ENCODE results near the gene ZNF746. TPM values are rescaled to one million over a fixed set of nuclear protein-coding genes. Genes with fewer than 3 reads are reported as not detected.
A peak's percentile ranks its signal among the peaks of the same experiment; 100 is the strongest.

The ZNF746 gene
- total and polyA plus RNA-seq, 12 donors = 5.7 to 32.2 (median 16.3) TPM

- no peak for DNase-seq
- Histone ChIP-seq H3K27me3 (no peaks in the 10 kb centered on the region), H3K9me3 (replicated peaks in 1 of 3) (no peaks in the 10 kb centered on the region), H3K4me3 (no peak overlapping the region), H3K4me1 (replicated peaks in 1 of 2) (peaks cover 13 to 21% of the 10 kb centered on the region in 2 donors), H3K36me3 (replicated peaks in 1 of 2) (peaks cover 0 to 46% of the 10 kb centered on the region in 2 donors), H3K27ac (no peak overlapping the region)
- TF ChIP-seq POLR2A (IDR thresholded peaks at IDR 0.05) (no peak), CTCF (IDR thresholded peaks at IDR 0.05) (no peak)
- intact Hi-C loops (cut with DNase I) = loop anchor here in 1 of 2 donors (10.0 kb wide), 1 partner anchor 131 kb away; no protein-coding TSS in a partner anchor
- 85 to 96% (median 94%) methylated on average over 8 to 9 of the region's 9 CpGs for WGBS, 4 donors
Observed at GRCh38 chr7:149493366-149493765, 4.2 kb downstream of the ZNF746 start.

- H3K9me3 ChIP-seq (replicated peaks in 1 of 3) = no peaks in the 10 kb centered on the region
- peaks cover 0 to 69% of the 10 kb centered on the region in 2 donors for H3K36me3 ChIP-seq (replicated peaks in 1 of 2)
- peaks cover 5 to 7% of the 10 kb centered on the region in 2 donors for H3K4me1 ChIP-seq (replicated peaks in 1 of 2)
- H3K4me3 ChIP-seq = no peak overlapping the region
- intact Hi-C loops (cut with DNase I) = loop anchor here in 1 of 2 donors (10.0 kb wide), 1 partner anchor 135 kb away; no protein-coding TSS in a partner anchor
- DNase-seq = no peak
- no peak for TF ChIP-seq CTCF (IDR thresholded peaks at IDR 0.05)
- no peak for TF ChIP-seq POLR2A (IDR thresholded peaks at IDR 0.05)
- H3K27me3 ChIP-seq = no peaks in the 10 kb centered on the region
- WGBS, 4 donors = 87 to 94% (median 89%) methylated on average over 15 of the region's 15 CpGs
- H3K27ac ChIP-seq = no peak overlapping the region
Observed at GRCh38 chr7:149490083-149490760, 7.4 kb downstream of the ZNF746 start.

- Histone ChIP-seq H3K36me3 (replicated peaks in 1 of 2) (peaks cover 0 to 69% of the 10 kb centered on the region in 2 donors), H3K27ac (no peak overlapping the region), H3K4me1 (replicated peaks in 1 of 2) (no peaks in the 10 kb centered on the region), H3K27me3 (no peaks in the 10 kb centered on the region), H3K4me3 (no peak overlapping the region), H3K9me3 (replicated peaks in 1 of 3) (no peaks in the 10 kb centered on the region)
- intact Hi-C loops (cut with DNase I) = loop anchor here in 1 of 2 donors (10.0 kb wide), 1 partner anchor 135 kb away; no protein-coding TSS in a partner anchor
- 83 to 90% (median 87%) methylated on average over 15 of the region's 15 CpGs for WGBS, 4 donors
- DNase-seq = no peak
- TF ChIP-seq CTCF (IDR thresholded peaks at IDR 0.05) (peak in 1 of 6 experiments; percentile 12), POLR2A (IDR thresholded peaks at IDR 0.05) (no peak)
Observed at GRCh38 chr7:149489391-149490024, 8.1 kb downstream of the ZNF746 start.

- Histone ChIP-seq H3K9me3 (replicated peaks in 1 of 3) (peaks cover 0 to 8% (median 0%) of the 10 kb centered on the region in 3 donors), H3K4me3 (no peak overlapping the region), H3K27ac (no peak overlapping the region), H3K27me3 (no peaks in the 10 kb centered on the region), H3K36me3 (replicated peaks in 1 of 2) (peaks cover 0 to 29% of the 10 kb centered on the region in 2 donors), H3K4me1 (replicated peaks in 1 of 2) (no peaks in the 10 kb centered on the region)
- TF ChIP-seq CTCF (IDR thresholded peaks at IDR 0.05) = no peak
- no peak for TF ChIP-seq POLR2A (IDR thresholded peaks at IDR 0.05)
- intact Hi-C loops (cut with DNase I) = no loop called here
- 88 to 100% (median 98%) methylated on average over 1 of the region's 1 CpG for WGBS, 4 donors
- DNase-seq = no peak
Observed at GRCh38 chr7:149479568-149479967, 18.0 kb downstream of the ZNF746 start.

All from adrenal gland (tissue), 12 donors.